Gastrocnemius medialis (tissue), 4 donors: ENCODE measurements around the gene ZBTB34.

Source experiments
- CTCF ChIP-seq, 5 experiments: fragments of 450-650 bp in 3 of 5; fragments of 200-600 bp in 2 of 5; sonication (generic) in 2 of 5; IDR thresholded peaks in 4 of 5; conservative IDR thresholded peaks in 1 of 5; 1 replicate in 4 of 5; 2 replicates in 1 of 5; pipeline ENCODE4 v1.5.1; 2016 to 2019; ENCODE audit warnings: antibody characterized with exemption in 5 of 5, mild to moderate bottlenecking in 3 of 5, moderate library complexity in 3 of 5
- POLR2A ChIP-seq, 2 donors: fragments of 450-650 bp; IDR thresholded peaks; one replicate each; pipeline ENCODE4 v1.6.1; 2017; ENCODE audit warnings: antibody characterized with exemption in 2 of 2, mild to moderate bottlenecking in 2 of 2, moderate library complexity in 2 of 2

- TF ChIP-seq CTCF (IDR thresholded peaks at IDR 0.05 in 4 of 5, conservative IDR thresholded peaks at IDR 0.05 in 1 of 5) (no peak), POLR2A (IDR thresholded peaks at IDR 0.05) (no peak)
These were observed 41.8 kb downstream of the ZBTB34 start for GRCh38 chr9:126902210-126902609.
